ENCODE measurements around the gene OR11H7.
A peak's percentile ranks its signal among the peaks of the same experiment; 100 is the strongest.
"Not testable (repeated sequence)": the region's sequence is repeated elsewhere in the genome, so short reads cannot be mapped to it uniquely, and the experiment has no call there.

Gene OR11H7

DNA sequence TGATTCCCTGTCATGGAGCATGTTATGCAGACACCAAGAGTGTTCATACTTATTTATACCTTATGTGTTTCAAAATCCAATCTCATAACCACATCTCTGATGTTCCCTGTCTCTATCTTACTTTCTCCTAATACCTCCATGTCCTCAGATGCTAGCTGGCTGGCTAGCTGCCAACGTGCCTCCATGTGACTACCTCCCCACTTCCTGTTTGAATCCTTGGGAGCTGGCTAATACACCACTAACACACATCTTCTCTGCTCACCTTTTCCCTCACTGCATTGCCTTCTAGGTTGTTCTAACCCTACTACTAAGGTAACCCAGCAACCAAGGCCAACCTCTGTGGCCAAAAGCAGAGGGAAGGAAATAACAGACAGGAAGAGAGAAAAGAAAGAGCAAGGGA is 49.6 kb downstream of the OR11H7 start:
- DNase-seq (ENCODE audit: low spot score), result peak; percentile 8

- DNase-seq (ENCODE audit: low spot score), result not testable (repeated sequence)
These were observed 51.5 kb downstream of the OR11H7 start for GRCh38 chr14:20280265-20280664.

All from LoVo (cell line).